Progenitor cell of endocrine pancreas (in vitro differentiated cells): ENCODE measurements around the gene HARBI1. TPM values are rescaled to one million over a fixed set of nuclear protein-coding genes. Genes with fewer than 3 reads are reported as not detected.
A peak's percentile ranks its signal among the peaks of the same experiment; 100 is the strongest.

ENCODE experiments used
- DNase-seq: peaks from one replicate; pipeline ENCODE4 v3.0.0; 2021; ENCODE audit warnings: low spot score; ENCODE audit not compliant: unreplicated experiment
- H3K27ac Mint-ChIP-seq: 2 replicates; pipeline ENCODE4 v1.8.0; 2021; ENCODE audit warnings: mild to moderate bottlenecking, moderate library complexity, mixed read lengths
- H3K27me3 Mint-ChIP-seq: 2 replicates; pipeline ENCODE4 v1.8.0; 2021; ENCODE audit warnings: mixed read lengths
- H3K36me3 Mint-ChIP-seq: 2 replicates; pipeline ENCODE4 v1.8.0; 2022; ENCODE audit warnings: mixed read lengths; ENCODE audit not compliant: insufficient read depth
- H3K4me1 Mint-ChIP-seq: 2 replicates; pipeline ENCODE4 v1.8.0; 2021; ENCODE audit warnings: low read depth, mixed read lengths
- H3K4me3 Mint-ChIP-seq: 2 replicates; pipeline ENCODE4 v1.8.0; 2021; ENCODE audit warnings: low read depth, mild to moderate bottlenecking, moderate library complexity, mixed read lengths
- H3K9me3 Mint-ChIP-seq: 2 replicates; pipeline ENCODE4 v1.8.0; 2021; ENCODE audit warnings: low read depth, mixed read lengths
- CTCF ChIP-seq: fragments of 200-600 bp; sonication (generic); IDR thresholded peaks from one replicate; pipeline ENCODE4 v1.5.0; 2021; ENCODE audit warnings: antibody characterized with exemption, mild to moderate bottlenecking; ENCODE audit not compliant: unreplicated experiment
- total RNA-seq: library from RNA; stranded (reverse); gene quantifications from 2 replicates; pipeline ENCODE4 v1.2.1, GENCODE V29; 2021

Gene HARBI1
- total RNA-seq, 1 donor from 2014 or later: 9.0 TPM

DNA sequence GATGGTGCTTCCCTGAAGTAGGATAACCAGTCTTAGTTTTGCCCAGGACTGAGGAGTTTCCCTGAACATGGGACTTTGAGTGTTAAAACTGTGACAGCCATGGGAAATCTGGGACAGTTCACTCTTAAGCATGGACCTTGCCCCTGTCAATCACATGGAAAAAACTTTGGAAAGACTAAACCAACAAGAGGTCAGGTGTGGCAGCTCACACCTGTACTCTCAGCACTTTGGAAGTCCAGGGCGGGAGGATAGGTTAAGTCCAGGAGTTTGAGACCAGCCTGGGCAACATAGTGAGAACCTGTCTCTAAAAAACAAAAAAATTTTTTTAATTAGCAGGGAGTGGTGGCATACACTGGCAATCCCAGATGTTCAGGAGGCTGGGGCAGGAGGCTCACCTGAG lies 19.9 kb downstream of the HARBI1 start:
- H3K9me3 Mint-ChIP-seq: no peaks in the 10 kb centered on the region
- DNase-seq: no peak
- H3K4me1 Mint-ChIP-seq: peaks cover 18% of the 10 kb centered on the region

GRCh38 chr11:46594785-46595184 lies 22.2 kb downstream of the HARBI1 start:
- peak overlapping the region; percentile 94 for H3K4me3 Mint-ChIP-seq

More for the DNA sequence above, 19.9 kb downstream of the HARBI1 start:
- no peak for TF ChIP-seq CTCF
- H3K36me3 Mint-ChIP-seq: no peaks in the 10 kb centered on the region
- H3K27ac Mint-ChIP-seq: no peak overlapping the region
- no peak overlapping the region for H3K4me3 Mint-ChIP-seq
- H3K27me3 Mint-ChIP-seq: no peaks in the 10 kb centered on the region

DNA sequence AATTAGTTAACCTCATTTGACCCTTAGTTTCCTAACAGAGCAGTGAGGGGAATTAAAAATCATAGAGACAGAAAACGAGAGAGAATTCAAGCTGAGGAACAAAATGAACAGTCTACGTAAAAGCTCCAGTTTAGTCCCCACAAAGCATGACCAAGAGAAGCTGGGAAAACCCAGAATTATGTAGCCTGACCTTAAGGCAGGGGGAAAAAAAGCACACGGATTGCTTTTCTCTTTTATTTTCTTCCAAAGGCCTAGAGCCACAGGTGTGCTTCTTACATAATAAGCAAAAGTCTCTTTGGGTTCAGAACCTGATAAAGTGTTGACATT lies 22.7 kb downstream of the HARBI1 start:
- no peak for TF ChIP-seq CTCF
- H3K27ac Mint-ChIP-seq: peak overlapping the region; percentile 98
- no peaks in the 10 kb centered on the region for H3K27me3 Mint-ChIP-seq
- no peaks in the 10 kb centered on the region for H3K36me3 Mint-ChIP-seq
- no peaks in the 10 kb centered on the region for H3K9me3 Mint-ChIP-seq
- peak overlapping the region; percentile 94 for H3K4me3 Mint-ChIP-seq
- H3K4me1 Mint-ChIP-seq: peaks cover 29% of the 10 kb centered on the region
- no peak for DNase-seq

More at GRCh38 chr11:46594785-46595184, 22.2 kb downstream of the HARBI1 start:
- Mint-ChIP-seq H3K4me1 (peaks cover 29% of the 10 kb centered on the region), H3K9me3 (no peaks in the 10 kb centered on the region), H3K36me3 (no peaks in the 10 kb centered on the region), H3K27ac (no peak overlapping the region), H3K27me3 (no peaks in the 10 kb centered on the region)
- no peak for DNase-seq
- TF ChIP-seq CTCF: no peak

DNA sequence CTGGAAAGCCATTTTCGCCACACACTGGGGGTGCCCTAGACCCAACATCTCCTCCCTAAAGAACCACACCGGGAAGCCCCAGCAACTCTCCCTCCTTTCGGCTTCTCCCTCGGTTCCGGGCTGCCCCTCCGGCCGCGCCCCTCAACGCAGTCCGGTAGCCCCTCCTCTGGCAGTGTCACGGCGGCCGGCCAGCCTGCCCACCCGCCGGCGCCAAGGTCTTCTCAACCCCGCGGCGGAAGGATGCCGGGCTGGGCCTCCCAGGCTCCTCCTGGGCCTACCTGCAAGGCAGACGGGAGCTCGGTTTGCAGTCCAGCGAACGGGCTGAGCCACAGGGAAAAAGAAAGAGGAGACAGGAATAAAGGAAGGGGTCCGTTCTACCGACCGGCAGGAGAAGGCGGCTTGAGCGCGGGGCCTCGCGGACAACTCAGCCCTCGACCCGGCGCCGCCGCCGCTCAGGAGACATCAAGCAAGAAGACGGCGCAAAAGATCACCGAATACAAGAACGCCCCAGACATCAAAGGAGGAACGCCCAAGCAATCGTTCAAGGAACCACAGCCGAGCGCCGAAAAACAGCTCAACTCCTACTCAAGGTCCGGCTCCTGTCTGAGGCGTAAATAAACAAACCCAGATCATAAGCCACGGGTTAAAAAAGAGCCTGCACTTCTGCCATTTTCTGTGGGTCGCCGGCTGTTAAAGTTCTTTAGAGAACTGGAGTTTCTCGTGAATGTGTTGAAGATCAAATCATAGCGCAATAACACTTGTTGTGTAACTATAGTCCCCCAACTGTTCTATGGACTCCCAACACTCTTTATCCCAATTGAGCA lies 23.3 kb downstream of the HARBI1 start, which contains the start of gene AMBRA1:
TSS of gene AMBRA1 (minus strand) at position 474 of the 824 bp plus-strand sequence. CDS start 45,643 bp downstream, outside the sequence.
- Mint-ChIP-seq H3K9me3 (no peaks in the 10 kb centered on the region), H3K4me1 (peaks cover 30% of the 10 kb centered on the region), H3K27me3 (no peaks in the 10 kb centered on the region), H3K4me3 (peak within 1 kb of the TSS; percentile 94), H3K27ac (peak within 1 kb of the TSS; percentile 98), H3K36me3 (no peaks in the 10 kb centered on the region)
- DNase-seq: peak; percentile 72
- TF ChIP-seq CTCF: no peak

- Mint-ChIP-seq H3K4me3 (peak overlapping the region; percentile 33), H3K9me3 (no peaks in the 10 kb centered on the region), H3K27ac (peak overlapping the region; percentile 38), H3K4me1 (peaks cover 29% of the 10 kb centered on the region), H3K36me3 (no peaks in the 10 kb centered on the region), H3K27me3 (no peaks in the 10 kb centered on the region)
- DNase-seq: no peak
- no peak for TF ChIP-seq CTCF
Observed at GRCh38 chr11:46590740-46591605, 26.1 kb downstream of the HARBI1 start.
